Activated B cell treated with CpG ODN at 0.5 μM for 24 hours (primary cell): ENCODE data around the gene MGRN1. TPM values are rescaled to one million over a fixed set of nuclear protein-coding genes. Genes with fewer than 3 reads are reported as not detected.

Experiments used
- ATAC-seq: fragments of 200-7000 bp; cut with Tn5 transposase; one replicate; pipeline ENCODE4 v1.10.0; 2021; ENCODE audit warnings: low read depth, mild to moderate bottlenecking, moderate library complexity
- CTCF ChIA-PET: fragments of 350-600 bp; sonication (Branson Sonifier 250); formaldehyde crosslinking; loops from one replicate; lab custom pipeline; 2021; ENCODE audit warnings: antibody characterized with exemption; lab: Charles Lee
- POLR2A ChIA-PET: fragments of 350-600 bp; sonication (Branson Sonifier 250); formaldehyde crosslinking; loops from one replicate; lab custom pipeline; 2021; ENCODE audit warnings: antibody characterized with exemption; lab: Charles Lee
- DNase-seq: peaks from one replicate; pipeline ENCODE4 v3.0.0; 2022
- H3K27ac Mint-ChIP-seq: one replicate; pipeline ENCODE4 v1.8.0; 2020; ENCODE audit warnings: mixed read lengths
- H3K27me3 Mint-ChIP-seq: one replicate; pipeline ENCODE4 v1.8.0; 2021; ENCODE audit warnings: mixed read lengths
- H3K36me3 Mint-ChIP-seq: one replicate; pipeline ENCODE4 v1.8.0; 2021; ENCODE audit warnings: low read depth, mixed read lengths
- H3K4me1 Mint-ChIP-seq: one replicate; pipeline ENCODE4 v1.8.0; 2021; ENCODE audit warnings: mixed read lengths
- H3K4me3 Mint-ChIP-seq: one replicate; pipeline ENCODE4 v1.8.0; 2020; ENCODE audit warnings: mild to moderate bottlenecking, mixed read lengths
- H3K9me3 Mint-ChIP-seq: one replicate; pipeline ENCODE4 v1.8.0; 2020; ENCODE audit warnings: mixed read lengths
- intact Hi-C: fragments of 100-400 bp; cut with micrococcal nuclease; formaldehyde crosslinking; loops from one replicate; pipeline ENCODE4 v1.15.1; 2024
- total RNA-seq: library from RNA; stranded (reverse); gene quantifications from 2 replicates; pipeline ENCODE4 v1.2.3, GENCODE V29; 2022
- TF ChIP-seq, protein P1 (sequence below): fragments of 200-600 bp; IDR thresholded peaks from one replicate; pipeline ENCODE4 v1.8.0; 2022; ENCODE audit warnings: antibody characterized with exemption, mild to moderate bottlenecking

MGRN1 gene
- total RNA-seq, 1 donor from 2014 or later: 88.6 TPM

- H3K9me3 Mint-ChIP-seq: no peaks in the 10 kb centered on the region
- CTCF ChIA-PET: no interaction called here
- H3K36me3 Mint-ChIP-seq: peaks cover 48% of the 10 kb centered on the region
- POLR2A ChIA-PET: interaction anchor here (0.7 kb wide), 1 partner anchor 17 kb away, joined by 4 read pairs; no protein-coding TSS in a partner anchor
- H3K4me3 Mint-ChIP-seq: no peak overlapping the region
- ATAC-seq (no peak), DNase-seq (no peak)
- H3K27ac Mint-ChIP-seq: no peak overlapping the region
- TF ChIP-seq, protein P1, sequence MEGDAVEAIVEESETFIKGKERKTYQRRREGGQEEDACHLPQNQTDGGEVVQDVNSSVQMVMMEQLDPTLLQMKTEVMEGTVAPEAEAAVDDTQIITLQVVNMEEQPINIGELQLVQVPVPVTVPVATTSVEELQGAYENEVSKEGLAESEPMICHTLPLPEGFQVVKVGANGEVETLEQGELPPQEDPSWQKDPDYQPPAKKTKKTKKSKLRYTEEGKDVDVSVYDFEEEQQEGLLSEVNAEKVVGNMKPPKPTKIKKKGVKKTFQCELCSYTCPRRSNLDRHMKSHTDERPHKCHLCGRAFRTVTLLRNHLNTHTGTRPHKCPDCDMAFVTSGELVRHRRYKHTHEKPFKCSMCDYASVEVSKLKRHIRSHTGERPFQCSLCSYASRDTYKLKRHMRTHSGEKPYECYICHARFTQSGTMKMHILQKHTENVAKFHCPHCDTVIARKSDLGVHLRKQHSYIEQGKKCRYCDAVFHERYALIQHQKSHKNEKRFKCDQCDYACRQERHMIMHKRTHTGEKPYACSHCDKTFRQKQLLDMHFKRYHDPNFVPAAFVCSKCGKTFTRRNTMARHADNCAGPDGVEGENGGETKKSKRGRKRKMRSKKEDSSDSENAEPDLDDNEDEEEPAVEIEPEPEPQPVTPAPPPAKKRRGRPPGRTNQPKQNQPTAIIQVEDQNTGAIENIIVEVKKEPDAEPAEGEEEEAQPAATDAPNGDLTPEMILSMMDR: no peak
- H3K4me1 Mint-ChIP-seq: no peaks in the 10 kb centered on the region
- no peaks in the 10 kb centered on the region for H3K27me3 Mint-ChIP-seq
- intact Hi-C loops: no loop called here
These were observed 82.2 kb downstream of the MGRN1 start for GRCh38 chr16:4706871-4707270.

- TF ChIP-seq, protein P1: no peak
- intact Hi-C loops: no loop called here
- DNase-seq (no peak), ATAC-seq (no peak)
- Mint-ChIP-seq H3K27me3 (no peaks in the 10 kb centered on the region), H3K27ac (no peak overlapping the region), H3K4me1 (no peaks in the 10 kb centered on the region), H3K4me3 (no peak overlapping the region), H3K36me3 (peaks cover 53% of the 10 kb centered on the region), H3K9me3 (no peaks in the 10 kb centered on the region)
- POLR2A ChIA-PET: no interaction called here
- CTCF ChIA-PET: no interaction called here
These were observed 84.9 kb downstream of the MGRN1 start for GRCh38 chr16:4709481-4709880.

- intact Hi-C loops: no loop called here
- Mint-ChIP-seq H3K9me3 (no peaks in the 10 kb centered on the region), H3K27me3 (no peaks in the 10 kb centered on the region), H3K4me1 (peaks cover 8% of the 10 kb centered on the region), H3K27ac (no peak overlapping the region), H3K4me3 (no peak overlapping the region), H3K36me3 (peaks cover 38% of the 10 kb centered on the region)
- TF ChIP-seq, protein P1: no peak
- no peak for ATAC-seq
- CTCF ChIA-PET: no interaction called here
- DNase-seq: no peak
- POLR2A ChIA-PET: no interaction called here
These were observed 89.3 kb downstream of the MGRN1 start for GRCh38 chr16:4713663-4714501.

GRCh38 chr16:4714996-4715395 is 90.4 kb downstream of the MGRN1 start:
- CTCF ChIA-PET: no interaction called here
- POLR2A ChIA-PET: interaction anchor here (0.7 kb wide), 1 partner anchor 441 kb away, joined by 3 read pairs; no protein-coding TSS in a partner anchor
- peaks cover 14% of the 10 kb centered on the region for H3K4me1 Mint-ChIP-seq
- no peaks in the 10 kb centered on the region for H3K27me3 Mint-ChIP-seq
- TF ChIP-seq, protein P1: no peak
- intact Hi-C loops: no loop called here
- H3K36me3 Mint-ChIP-seq: peaks cover 33% of the 10 kb centered on the region
- no peaks in the 10 kb centered on the region for H3K9me3 Mint-ChIP-seq
- no peak overlapping the region for H3K4me3 Mint-ChIP-seq
- no peak overlapping the region for H3K27ac Mint-ChIP-seq
- DNase-seq: no peak
- no peak for ATAC-seq

- H3K27ac Mint-ChIP-seq: peak overlapping the region; percentile 30
- no peak overlapping the region for H3K4me3 Mint-ChIP-seq
- H3K4me1 Mint-ChIP-seq: peaks cover 14% of the 10 kb centered on the region
- TF ChIP-seq, protein P1: no peak
- no peaks in the 10 kb centered on the region for H3K9me3 Mint-ChIP-seq
- ChIA-PET POLR2A (no interaction called here), CTCF (no interaction called here)
- peaks cover 27% of the 10 kb centered on the region for H3K36me3 Mint-ChIP-seq
- DNase-seq: no peak
- no peaks in the 10 kb centered on the region for H3K27me3 Mint-ChIP-seq
- ATAC-seq: no peak
- intact Hi-C loops: no loop called here
These were observed 93.8 kb downstream of the MGRN1 start for GRCh38 chr16:4718466-4718865.
